HepG2 (cell line): ENCODE measurements around the gene SLC44A4. TPM values are rescaled to one million over a fixed set of nuclear protein-coding genes. Genes with fewer than 3 reads are reported as not detected.

ENCODE experiments used
- CBFB ChIP-seq: sonication (generic); formaldehyde crosslinking; IDR thresholded peaks from 2 replicates; pipeline ENCODE4 v1.4.0; 2020; ENCODE audit warnings: missing genetic modification reagents
- CC2D1A ChIP-seq: sonication (generic); formaldehyde crosslinking; IDR thresholded peaks from 2 replicates; pipeline ENCODE4 v1.8.1; 2023; ENCODE audit warnings: mild to moderate bottlenecking, missing genetic modification reagents
- ELF1 ChIP-seq: sonication (generic); formaldehyde crosslinking; IDR thresholded peaks from 2 replicates; pipeline ENCODE4 v1.4.0; 2020; ENCODE audit warnings: missing genetic modification reagents
- FOSL1 ChIP-seq: sonication (generic); formaldehyde crosslinking; IDR thresholded peaks from 2 replicates; pipeline ENCODE4 v1.9.0; 2021; ENCODE audit warnings: missing genetic modification reagents, borderline replicate concordance
- KLF12 ChIP-seq: sonication (generic); formaldehyde crosslinking; IDR thresholded peaks from 2 replicates; pipeline ENCODE4 v1.4.0; 2020; ENCODE audit warnings: missing genetic modification reagents, borderline replicate concordance
- MED13 ChIP-seq: sonication (generic); formaldehyde crosslinking; IDR thresholded peaks from 2 replicates; pipeline ENCODE4 v1.5.0; 2020; ENCODE audit warnings: missing genetic modification reagents
- MIER2 ChIP-seq: IDR thresholded peaks from 2 replicates; pipeline ENCODE4 v1.6.1; 2016; ENCODE audit warnings: missing biosample characterization, missing genetic modification reagents
- PLSCR1 ChIP-seq: sonication (generic); formaldehyde crosslinking; IDR thresholded peaks from 2 replicates; pipeline ENCODE4 v1.5.0; 2020; ENCODE audit warnings: missing genetic modification reagents, mild to moderate bottlenecking, borderline replicate concordance
- REXO4 ChIP-seq: sonication (generic); formaldehyde crosslinking; IDR thresholded peaks from 2 replicates; pipeline ENCODE4 v1.8.0; 2022; ENCODE audit warnings: missing genetic modification reagents, mild to moderate bottlenecking, borderline replicate concordance
- SNAPC2 ChIP-seq: sonication (generic); formaldehyde crosslinking; IDR thresholded peaks from 2 replicates; pipeline ENCODE4 v1.8.1; 2022; ENCODE audit warnings: mild to moderate bottlenecking, missing genetic modification reagents
- SP140L ChIP-seq: sonication (generic); formaldehyde crosslinking; IDR thresholded peaks from 2 replicates; pipeline ENCODE4 v1.4.0; 2020; ENCODE audit warnings: missing genetic modification reagents, borderline replicate concordance
- TOE1 ChIP-seq: sonication (generic); formaldehyde crosslinking; IDR thresholded peaks from 2 replicates; pipeline ENCODE4 v1.4.0; 2020; ENCODE audit warnings: mild to moderate bottlenecking, missing genetic modification reagents
- U2AF1 ChIP-seq: fragments of 200-400 bp; formaldehyde crosslinking; optimal IDR thresholded peaks from 2 replicates; pipeline ENCODE3; 2017; ENCODE audit warnings: mild to moderate bottlenecking, low read depth, low read length
- WIZ ChIP-seq: sonication (generic); formaldehyde crosslinking; IDR thresholded peaks from 2 replicates; pipeline ENCODE4 v1.5.1; 2020; ENCODE audit warnings: mild to moderate bottlenecking, missing genetic modification reagents
- ZFP90 ChIP-seq: sonication (generic); formaldehyde crosslinking; IDR thresholded peaks from 2 replicates; pipeline ENCODE4 v1.8.0; 2022; ENCODE audit warnings: missing genetic modification reagents, mild to moderate bottlenecking, inconsistent platforms, borderline replicate concordance
- ZKSCAN1 ChIP-seq: fragments of 150-350 bp; IDR thresholded peaks from 2 replicates; pipeline ENCODE4 v1.6.1; 2014; ENCODE audit warnings: low read length
- ZNF143 ChIP-seq: sonication (generic); formaldehyde crosslinking; IDR thresholded peaks from 2 replicates; pipeline ENCODE4 v1.4.0; 2020; ENCODE audit warnings: missing genetic modification reagents
- ZNF543 ChIP-seq: sonication (generic); formaldehyde crosslinking; IDR thresholded peaks from 2 replicates; pipeline ENCODE4 v1.4.0; 2020; ENCODE audit warnings: mild to moderate bottlenecking, missing genetic modification reagents
- ZNF546 ChIP-seq: sonication (generic); formaldehyde crosslinking; conservative IDR thresholded peaks from 2 replicates; pipeline ENCODE4 v1.8.1; 2023; ENCODE audit warnings: mild to moderate bottlenecking, missing genetic modification reagents
- ZNF558 ChIP-seq: sonication (generic); formaldehyde crosslinking; IDR thresholded peaks from 2 replicates; pipeline ENCODE4 v1.9.0; 2022; ENCODE audit warnings: mild to moderate bottlenecking, missing genetic modification reagents, borderline replicate concordance
- polyA plus RNA-seq, 8 experiments: library from polyadenylated mRNA; depleted of rRNA in 3 of 8; stranded (reverse) in 7 of 8; unstranded in 1 of 8; fragments of >200 nt; fragmentation: Illumina TruSeq in 4 of 8; extraction: Trizol in 4 of 8; gene quantifications; 2 replicates each; pipeline versions ENCODE4 v1.2.1 to v1.2.3, GENCODE V29; 2011 to 2016; ENCODE audit warnings: low read depth in 4 of 8, missing spikeins in 1 of 8, mixed read lengths in 1 of 8; ENCODE audit not compliant: insufficient read depth in 1 of 8
- total RNA-seq, 5 experiments: library from RNA; depleted of rRNA; stranded (reverse); fragments of >200 nt; fragmentation: Illumina TruSeq; extraction: Trizol; gene quantifications; 2 replicates each; pipeline ENCODE4 v1.2.3, GENCODE V29; 2016; ENCODE audit warnings: low read depth in 1 of 5
- TF ChIP-seq, protein P1 (sequence below): sonication (generic); formaldehyde crosslinking; IDR thresholded peaks from 2 replicates; pipeline ENCODE4 v1.4.0; 2020; ENCODE audit warnings: mild to moderate bottlenecking, missing genetic modification reagents, borderline replicate concordance
- TF ChIP-seq, protein P2 (sequence below): IDR thresholded peaks from 2 replicates; pipeline ENCODE4 v1.6.1; 2016; ENCODE audit warnings: missing compliant biosample characterization, missing genetic modification reagents, borderline replicate concordance
- TF ChIP-seq, protein P3 (sequence below): sonication (generic); formaldehyde crosslinking; IDR thresholded peaks from 2 replicates; pipeline ENCODE4 v1.9.0; 2022; ENCODE audit warnings: low read depth, missing genetic modification reagents
- TF ChIP-seq, protein P4 (sequence below): sonication (generic); formaldehyde crosslinking; IDR thresholded peaks from 2 replicates; pipeline ENCODE4 v1.5.1; 2020; ENCODE audit warnings: mild to moderate bottlenecking, moderate library complexity, missing genetic modification reagents

The SLC44A4 gene
- total and polyA plus RNA-seq, 2 of the 13 experiments (the other 11 are each of a cell fraction or from before 2014, with no cell fraction given) = 3.5 to 5.9 TPM

DNA sequence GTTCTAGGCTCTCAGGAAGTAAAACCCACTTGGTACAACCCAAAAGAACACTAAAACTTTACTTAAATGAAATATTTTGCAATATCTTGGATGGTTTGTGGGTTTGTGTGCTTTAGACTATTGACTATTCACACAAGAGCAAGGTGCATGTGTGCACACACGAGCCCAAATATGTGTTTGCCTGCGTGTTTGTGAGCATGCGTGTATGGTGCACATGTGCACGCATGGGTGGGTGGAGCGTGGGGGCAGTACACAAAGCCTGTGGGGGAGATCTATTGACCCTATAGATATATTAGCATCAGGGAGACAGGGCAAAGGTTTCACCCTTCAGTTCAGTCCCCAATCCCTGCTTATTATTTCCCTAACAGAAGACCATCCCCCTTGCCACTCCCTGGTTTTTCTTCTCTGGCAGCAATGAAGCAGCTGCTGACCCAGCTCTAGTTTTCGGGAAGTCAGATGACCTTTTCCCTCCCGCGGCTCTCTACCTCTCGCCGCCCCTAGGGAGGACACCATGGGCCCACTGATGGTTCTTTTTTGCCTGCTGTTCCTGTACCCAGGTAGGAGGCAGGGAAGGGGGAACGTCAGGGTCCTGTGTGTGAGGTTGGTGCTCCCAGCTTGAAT is 48.6 kb upstream of the SLC44A4 start, which contains the start of gene C2 (continued):
- TF ChIP-seq MED13 (peak; percentile 59; the same call in 1 of the 2 replicates), U2AF1 (no peak), ZNF543 (no peak), ELF1 (CRISPR knock-in tag) (no peak; the same call in 1 of the 2 replicates), MIER2 (CRISPR knock-in tag) (no peak), ZNF558 (CRISPR knock-in tag) (no peak), CBFB (peak; percentile 94), ZKSCAN1 (no peak), TOE1 (CRISPR knock-in tag) (no peak), WIZ (no peak; the same call in 1 of the 2 replicates), FOSL1 (CRISPR knock-in tag) (no peak), SP140L (CRISPR knock-in tag) (no peak), PLSCR1 (no peak), ZNF143 (CRISPR knock-in tag) (peak; percentile 21; the same call in 1 of the 2 replicates), ZFP90 (CRISPR knock-in tag) (no peak; the same call in 1 of the 2 replicates), CC2D1A (CRISPR knock-in tag) (peak; percentile 80; the same call in 1 of the 2 replicates), SNAPC2 (CRISPR knock-in tag) (peak; percentile 96; the same call in 1 of the 2 replicates), REXO4 (CRISPR knock-in tag) (no peak), ZNF546 (CRISPR knock-in tag) (peak; percentile 27; the same call in 1 of the 2 replicates), KLF12 (CRISPR knock-in tag) (no peak)
- TF ChIP-seq, protein P1, sequence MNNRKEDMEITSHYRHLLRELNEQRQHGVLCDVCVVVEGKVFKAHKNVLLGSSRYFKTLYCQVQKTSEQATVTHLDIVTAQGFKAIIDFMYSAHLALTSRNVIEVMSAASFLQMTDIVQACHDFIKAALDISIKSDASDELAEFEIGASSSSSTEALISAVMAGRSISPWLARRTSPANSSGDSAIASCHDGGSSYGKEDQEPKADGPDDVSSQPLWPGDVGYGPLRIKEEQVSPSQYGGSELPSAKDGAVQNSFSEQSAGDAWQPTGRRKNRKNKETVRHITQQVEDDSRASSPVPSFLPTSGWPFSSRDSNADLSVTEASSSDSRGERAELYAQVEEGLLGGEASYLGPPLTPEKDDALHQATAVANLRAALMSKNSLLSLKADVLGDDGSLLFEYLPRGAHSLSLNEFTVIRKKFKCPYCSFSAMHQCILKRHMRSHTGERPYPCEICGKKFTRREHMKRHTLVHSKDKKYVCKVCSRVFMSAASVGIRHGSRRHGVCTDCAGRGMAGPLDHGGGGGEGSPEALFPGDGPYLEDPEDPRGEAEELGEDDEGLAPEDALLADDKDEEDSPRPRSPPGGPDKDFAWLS (CRISPR knock-in tag) = no peak
- TF ChIP-seq, protein P2, sequence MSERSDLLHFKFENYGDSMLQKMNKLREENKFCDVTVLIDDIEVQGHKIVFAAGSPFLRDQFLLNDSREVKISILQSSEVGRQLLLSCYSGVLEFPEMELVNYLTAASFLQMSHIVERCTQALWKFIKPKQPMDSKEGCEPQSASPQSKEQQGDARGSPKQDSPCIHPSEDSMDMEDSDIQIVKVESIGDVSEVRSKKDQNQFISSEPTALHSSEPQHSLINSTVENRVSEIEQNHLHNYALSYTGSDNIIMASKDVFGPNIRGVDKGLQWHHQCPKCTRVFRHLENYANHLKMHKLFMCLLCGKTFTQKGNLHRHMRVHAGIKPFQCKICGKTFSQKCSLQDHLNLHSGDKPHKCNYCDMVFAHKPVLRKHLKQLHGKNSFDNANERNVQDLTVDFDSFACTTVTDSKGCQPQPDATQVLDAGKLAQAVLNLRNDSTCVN = peak; percentile 92; the same call in 1 of the 2 replicates
- TF ChIP-seq, protein P3, sequence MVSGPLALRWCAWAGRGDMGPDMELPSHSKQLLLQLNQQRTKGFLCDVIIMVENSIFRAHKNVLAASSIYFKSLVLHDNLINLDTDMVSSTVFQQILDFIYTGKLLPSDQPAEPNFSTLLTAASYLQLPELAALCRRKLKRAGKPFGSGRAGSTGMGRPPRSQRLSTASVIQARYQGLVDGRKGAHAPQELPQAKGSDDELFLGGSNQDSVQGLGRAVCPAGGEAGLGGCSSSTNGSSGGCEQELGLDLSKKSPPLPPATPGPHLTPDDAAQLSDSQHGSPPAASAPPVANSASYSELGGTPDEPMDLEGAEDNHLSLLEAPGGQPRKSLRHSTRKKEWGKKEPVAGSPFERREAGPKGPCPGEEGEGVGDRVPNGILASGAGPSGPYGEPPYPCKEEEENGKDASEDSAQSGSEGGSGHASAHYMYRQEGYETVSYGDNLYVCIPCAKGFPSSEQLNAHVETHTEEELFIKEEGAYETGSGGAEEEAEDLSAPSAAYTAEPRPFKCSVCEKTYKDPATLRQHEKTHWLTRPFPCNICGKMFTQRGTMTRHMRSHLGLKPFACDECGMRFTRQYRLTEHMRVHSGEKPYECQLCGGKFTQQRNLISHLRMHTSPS (CRISPR knock-in tag) = 0 out of 2 replicates have a peak, but pooled peaks have one; percentile 14
- TF ChIP-seq, protein P4, sequence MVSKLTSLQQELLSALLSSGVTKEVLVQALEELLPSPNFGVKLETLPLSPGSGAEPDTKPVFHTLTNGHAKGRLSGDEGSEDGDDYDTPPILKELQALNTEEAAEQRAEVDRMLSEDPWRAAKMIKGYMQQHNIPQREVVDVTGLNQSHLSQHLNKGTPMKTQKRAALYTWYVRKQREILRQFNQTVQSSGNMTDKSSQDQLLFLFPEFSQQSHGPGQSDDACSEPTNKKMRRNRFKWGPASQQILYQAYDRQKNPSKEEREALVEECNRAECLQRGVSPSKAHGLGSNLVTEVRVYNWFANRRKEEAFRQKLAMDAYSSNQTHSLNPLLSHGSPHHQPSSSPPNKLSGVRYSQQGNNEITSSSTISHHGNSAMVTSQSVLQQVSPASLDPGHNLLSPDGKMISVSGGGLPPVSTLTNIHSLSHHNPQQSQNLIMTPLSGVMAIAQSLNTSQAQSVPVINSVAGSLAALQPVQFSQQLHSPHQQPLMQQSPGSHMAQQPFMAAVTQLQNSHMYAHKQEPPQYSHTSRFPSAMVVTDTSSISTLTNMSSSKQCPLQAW (CRISPR knock-in tag) = peak; percentile 55
